ENCODE data around the gene BRIP1.
"Not testable (repeated sequence)": the region's sequence is repeated elsewhere in the genome, so short reads cannot be mapped to it uniquely, and the experiment has no call there.

The BRIP1 gene

DNA sequence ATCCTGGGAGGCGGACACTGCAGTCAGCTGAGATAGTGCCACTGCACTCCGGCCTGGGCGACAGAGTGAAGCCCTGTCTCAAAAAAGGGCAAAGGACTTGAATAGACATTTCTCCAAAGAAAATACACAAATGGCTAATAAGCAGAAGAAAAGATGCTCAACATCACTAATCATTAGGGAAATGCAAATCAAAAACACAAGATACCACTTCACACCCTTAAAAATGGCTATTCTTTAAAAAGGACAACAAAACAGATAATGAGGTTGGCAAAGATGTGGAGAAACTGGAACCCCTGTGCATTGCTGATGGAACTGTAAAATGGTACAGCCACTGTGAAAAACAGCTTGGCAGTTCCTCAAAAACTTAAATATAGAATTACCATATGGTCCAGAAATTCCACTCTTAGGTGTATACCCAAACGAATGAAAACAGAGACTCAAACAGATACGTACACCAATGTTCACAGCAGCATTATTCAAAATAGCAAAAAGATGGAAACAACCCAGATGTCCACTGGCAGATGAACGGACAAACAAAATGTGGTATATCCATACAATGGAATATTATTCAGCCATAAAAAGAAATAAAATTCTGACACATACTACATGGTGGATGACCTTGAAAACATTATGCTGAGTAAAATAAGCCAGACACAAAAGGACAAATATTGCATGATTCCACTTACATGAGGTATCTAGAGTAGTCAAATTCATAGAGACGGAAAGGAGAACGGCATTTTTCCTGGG is 35.5 kb downstream of the BRIP1 start:
- no peak for DNase-seq (ENCODE audit: low spot score)

DNA sequence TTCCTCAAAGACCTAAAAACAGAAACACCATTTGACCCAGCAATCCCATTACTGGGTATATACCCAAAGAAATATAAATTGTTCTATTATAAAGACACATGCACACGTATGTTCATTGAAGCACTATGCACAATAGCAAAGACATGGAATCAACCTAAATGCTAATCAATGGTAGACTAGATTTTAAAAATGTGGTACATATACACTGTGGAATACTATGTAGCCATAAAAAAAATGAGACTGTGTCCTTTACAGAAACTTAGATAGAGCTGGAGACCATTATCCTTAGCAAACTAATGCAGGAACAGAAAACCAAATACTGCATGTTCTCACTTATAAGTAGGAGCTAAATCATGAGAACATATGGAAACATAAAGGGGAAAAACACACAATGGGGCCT is 36.5 kb downstream of the BRIP1 start:
- DNase-seq (ENCODE audit: low spot score) = not testable (repeated sequence)

DNA sequence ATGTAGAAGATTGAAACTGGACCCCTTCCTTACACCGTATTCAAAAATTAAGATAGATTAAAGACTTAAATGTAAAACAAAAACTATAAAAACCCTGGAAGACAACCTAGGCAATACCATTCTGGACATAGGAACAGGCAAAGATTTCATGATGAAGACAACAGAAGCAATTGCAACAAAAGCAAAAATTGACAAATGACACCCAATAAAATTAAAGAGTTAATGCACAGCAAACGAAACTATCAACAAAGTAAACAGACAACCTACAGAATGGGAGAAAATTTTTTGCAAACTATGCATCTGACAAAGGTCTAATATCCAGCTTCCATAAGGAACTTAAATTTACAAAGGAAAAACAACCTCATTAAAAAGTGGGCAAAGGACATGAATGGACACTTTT is 37.1 kb downstream of the BRIP1 start:
- not testable (repeated sequence) for DNase-seq (ENCODE audit: low spot score)

DNA sequence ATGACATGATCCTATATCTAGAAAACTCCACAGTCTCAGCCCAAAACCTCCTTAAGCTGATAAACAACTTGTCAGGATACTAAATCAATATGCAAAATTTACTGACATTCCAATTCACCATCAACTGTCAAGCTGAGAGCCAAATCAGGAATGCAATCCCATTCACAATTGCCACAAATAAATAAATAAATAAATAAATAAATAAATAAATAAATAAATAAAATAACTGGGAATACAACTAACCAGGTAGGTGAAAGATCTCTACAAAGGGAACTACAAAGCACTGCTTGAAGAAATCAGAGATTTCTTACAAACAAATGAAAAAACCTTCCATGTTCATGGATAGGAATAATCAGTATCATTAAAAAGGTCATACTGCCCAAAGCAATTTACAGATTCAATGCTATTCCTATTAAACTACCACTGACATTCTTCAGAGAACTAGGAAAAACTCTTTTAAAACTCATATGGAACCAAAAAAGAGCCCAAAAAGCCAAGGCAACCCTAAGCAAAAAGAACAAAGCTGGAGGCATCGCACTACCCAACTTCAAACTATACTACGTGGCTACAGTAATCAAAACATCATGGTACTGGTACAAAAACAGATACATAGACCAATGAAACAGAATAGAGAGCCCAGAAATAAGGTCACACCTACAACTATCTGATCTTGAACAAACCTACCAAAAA is 37.7 kb downstream of the BRIP1 start:
- no peak for DNase-seq (ENCODE audit: low spot score)

DNA sequence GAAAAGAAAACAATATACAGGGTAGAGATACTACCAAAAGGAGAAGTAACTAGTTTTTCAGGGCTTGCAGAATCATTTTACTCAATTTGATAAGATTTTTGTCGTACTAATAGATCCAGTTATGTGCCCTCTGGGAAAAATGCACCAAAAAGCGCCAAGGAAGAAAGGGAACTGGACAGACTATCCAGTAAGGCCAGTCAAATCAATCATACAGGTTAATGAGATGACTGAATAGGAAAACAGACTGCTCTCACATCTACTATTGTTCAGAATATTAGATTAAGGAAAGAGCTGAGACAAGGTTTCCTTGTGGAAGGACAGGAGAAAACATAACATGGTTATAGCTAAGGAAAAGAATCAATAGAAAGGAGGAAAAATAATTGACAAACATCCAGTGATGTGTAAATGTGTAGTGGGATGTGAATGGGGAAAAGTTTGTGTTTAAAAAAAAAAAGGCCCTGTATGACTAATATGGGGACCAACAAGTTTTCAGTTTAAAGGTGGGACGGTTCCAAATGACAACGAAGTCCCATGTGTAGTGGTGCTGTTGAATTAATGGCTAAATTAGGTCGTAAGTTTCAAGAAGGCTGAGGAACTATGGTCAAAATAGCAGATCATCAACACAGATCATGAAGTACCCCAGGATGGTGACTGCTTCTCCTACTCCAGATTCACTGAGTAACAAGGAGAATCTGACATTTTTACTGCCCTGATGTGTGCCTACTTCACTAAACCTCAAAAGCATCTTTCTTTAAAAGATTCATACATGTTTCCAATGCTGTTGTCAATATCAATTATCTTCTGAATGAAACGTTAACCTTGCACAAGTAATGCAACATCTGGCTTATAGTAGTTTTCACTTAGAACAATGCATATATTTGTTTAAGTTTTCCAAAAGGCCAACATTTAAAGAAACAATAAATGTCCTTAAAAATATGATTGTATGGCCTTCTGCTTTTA is 40.7 kb downstream of the BRIP1 start:
- DNase-seq (ENCODE audit: low spot score) = no peak

DNA sequence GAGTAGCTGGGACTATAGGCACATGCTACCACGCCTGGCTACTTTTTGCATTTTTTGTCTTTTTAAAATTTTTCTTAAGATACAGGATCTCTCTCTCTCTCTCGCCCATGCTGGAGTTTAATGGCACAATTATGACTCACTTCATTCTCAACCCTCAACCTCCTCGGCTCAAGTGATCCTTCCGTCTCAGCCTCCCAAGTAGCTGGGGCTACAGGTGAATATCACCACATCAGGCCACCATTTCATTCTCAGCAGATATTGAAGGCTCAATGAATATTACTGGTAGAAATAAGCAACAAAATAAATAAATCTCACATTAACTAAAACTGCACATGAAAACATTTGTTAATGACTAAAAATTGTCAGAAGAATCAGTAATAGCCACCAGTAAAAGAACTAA is 41.7 kb downstream of the BRIP1 start:
- DNase-seq (ENCODE audit: low spot score) = no peak

DNA sequence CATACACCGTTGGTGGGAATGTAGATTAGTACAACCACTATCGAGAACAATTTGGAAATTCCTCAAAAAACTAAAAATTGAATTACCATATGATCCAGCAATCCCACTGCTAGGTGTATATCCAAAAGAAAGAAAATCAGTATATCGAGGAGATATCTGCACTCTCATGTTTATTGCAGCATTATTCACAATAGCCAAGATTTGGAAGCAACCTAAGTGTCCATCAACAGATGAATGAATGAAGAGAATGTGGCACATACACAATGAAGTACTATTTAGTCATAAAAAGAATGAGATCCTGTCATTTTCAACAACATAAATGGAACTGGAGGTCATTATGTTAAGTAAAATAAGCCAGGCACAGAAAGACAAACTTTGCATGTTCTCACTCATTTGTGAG is 44.1 kb downstream of the BRIP1 start:
- not testable (repeated sequence) for DNase-seq (ENCODE audit: low spot score)

DNA sequence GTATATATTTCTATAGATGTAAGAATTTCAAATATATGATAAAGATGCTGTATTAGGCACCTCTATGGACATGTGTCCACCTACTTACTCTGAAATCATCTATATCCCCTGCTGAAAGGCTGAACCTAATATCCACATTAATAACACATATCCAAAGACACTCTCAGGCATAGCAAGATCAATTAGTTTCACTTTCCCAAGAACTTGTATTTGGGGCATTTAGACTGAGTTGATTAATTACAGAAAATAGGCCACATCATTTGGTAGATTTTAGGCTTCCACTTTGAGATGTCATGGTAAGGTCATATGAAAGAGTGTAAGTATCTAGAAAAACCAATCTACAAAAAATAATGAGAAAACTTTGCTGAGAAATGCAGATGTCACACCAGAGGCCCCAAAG is 45.1 kb downstream of the BRIP1 start:
- no peak for DNase-seq (ENCODE audit: low spot score)

DNA sequence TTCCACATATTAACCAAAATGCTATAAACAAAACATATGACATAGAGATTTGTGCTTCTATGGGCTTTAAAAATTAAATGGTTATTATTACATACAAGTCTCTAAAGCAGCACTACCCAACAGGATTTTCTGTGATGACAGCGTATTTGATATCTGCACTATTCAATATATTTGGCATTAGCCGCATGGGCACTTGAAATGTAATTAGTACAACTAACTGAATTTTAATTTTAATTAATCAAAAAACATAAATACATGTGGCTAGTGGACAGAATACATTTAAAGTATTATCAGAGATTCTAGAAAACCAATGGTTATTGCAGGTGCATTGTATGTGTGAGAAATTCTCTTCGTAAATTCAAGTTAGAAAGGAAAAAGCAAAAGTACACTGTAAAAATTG is 45.9 kb downstream of the BRIP1 start:
- no peak for DNase-seq (ENCODE audit: low spot score)

DNA sequence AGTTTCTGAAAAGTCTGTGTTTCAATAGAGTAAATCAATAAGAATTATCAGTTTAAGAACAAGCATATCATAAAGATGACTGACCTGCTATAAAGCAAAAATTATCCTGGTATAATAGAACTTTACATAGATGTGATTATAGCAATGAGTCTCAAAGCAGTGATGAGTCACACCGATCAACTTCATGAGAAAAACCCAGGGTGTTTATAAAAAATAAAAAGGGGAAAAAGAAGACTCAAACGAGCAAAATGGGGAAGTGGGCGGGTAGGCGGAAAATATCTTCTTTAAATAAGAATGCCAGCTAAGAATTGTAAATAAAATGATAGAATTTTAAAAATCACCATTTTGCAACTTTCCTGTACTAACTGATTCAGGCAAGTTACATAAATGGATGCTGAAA is 46.8 kb downstream of the BRIP1 start:
- no peak for DNase-seq (ENCODE audit: low spot score)

DNA sequence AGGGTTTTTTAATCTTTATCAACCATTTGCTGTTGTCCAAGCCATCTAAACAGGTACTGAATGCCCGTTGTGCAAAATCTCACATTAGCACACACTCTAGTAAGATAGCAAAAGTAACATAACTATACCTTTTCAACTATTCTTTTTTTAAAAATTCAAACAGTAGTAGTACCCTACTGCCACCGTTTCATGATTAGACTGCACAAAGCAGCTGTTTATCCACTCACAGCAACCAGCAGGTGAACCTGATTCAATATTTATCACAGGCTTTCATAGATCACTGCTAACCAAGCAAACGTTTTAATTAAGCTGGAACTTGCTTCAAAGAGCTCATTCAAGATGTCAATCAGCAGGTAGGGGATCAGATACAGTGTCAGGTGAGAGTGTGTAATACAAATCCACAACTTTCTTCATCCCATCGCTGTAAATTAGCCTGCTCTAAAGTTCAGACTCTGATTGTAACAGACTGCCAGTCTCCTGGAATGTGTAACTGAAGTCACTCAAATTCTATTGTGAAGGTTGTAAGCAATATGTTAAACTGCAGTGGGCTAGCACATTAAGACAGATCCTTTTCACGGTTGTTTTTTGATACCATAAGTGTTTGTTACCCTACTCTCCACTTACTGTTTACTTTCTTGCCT is 47.3 kb downstream of the BRIP1 start:
- DNase-seq (ENCODE audit: low spot score) = no peak

DNA sequence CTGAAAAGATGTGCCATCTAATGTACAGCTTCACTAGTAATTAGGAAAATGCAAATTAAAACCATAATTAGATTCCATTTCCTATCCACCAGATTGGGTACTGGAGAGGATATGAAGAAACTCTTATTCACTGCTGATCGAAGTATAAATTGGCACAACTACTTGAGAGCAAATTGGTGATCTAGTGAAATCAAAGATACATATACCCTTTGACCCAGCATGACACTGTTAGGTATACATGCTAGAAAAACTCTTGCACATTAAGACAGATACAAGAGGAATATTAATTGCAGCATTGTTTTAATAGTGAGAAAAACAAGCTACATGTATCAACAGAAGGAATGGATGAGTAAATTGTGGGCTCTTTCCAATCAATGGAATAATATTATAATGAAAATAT is 48.8 kb downstream of the BRIP1 start:
- no peak for DNase-seq (ENCODE audit: low spot score)

DNA sequence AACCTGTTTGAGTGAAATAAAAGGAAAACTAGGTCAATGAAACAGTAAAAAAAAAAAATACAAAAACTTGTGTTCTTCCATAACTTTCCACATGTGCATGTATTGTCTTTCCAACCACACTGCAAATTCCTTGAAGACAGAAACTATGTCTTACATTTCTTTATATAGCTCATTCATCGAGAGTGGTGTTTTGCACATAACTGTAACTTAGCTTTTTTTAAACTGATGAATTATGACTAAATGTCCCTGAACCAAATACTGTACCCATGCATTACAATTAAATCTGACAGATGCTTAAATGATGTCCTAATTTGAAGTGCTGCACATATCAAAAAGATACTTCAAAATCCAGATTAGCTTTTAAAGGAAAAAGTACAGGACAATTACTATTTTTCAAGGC is 50.1 kb downstream of the BRIP1 start:
- DNase-seq (ENCODE audit: low spot score) = no peak

DNA sequence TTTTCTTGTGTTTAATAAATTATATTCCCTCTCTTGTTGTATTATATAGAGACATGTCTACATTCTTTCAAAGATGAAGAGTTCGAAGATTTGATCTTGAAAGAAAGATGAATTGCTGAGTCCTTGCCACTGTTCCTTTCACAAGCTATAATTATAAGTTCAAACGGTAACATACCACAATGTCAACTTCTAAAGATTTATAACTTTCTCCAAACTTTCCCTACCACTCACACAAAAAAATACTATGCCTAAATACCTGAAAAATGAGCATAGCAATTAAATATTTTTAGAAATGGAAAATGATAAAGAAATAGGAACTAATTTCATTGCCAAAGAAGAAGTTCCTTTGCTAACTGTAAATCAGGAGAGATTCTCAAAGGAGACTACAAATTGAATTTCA is 50.6 kb downstream of the BRIP1 start:
- no peak for DNase-seq (ENCODE audit: low spot score)

DNA sequence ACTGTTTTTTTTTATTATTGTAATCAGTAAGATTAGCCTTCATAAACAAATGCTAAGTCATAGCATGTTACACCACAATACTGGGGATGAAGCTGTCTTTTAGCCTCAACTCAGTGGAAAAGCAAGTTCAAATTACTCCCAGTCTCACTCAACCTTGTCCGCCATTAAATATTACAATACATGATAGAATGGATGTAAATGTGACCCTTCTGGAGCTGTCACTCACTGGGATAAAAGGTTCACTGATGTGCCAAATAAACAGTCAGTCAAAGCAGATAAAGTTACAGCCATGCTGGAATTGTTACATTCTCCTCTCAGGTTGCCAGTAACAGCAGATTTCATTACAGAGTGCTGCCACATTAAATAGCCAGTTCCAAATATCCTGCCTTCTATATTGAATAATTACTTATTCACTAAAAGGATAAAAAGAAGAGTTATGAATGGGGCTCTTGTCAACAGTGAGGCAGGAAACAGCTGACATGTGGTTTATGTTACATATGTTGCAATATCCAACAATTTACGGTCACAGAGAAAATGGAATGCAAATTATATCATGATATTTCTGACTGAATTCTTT is 53.4 kb downstream of the BRIP1 start:
- no peak for DNase-seq (ENCODE audit: low spot score)

DNA sequence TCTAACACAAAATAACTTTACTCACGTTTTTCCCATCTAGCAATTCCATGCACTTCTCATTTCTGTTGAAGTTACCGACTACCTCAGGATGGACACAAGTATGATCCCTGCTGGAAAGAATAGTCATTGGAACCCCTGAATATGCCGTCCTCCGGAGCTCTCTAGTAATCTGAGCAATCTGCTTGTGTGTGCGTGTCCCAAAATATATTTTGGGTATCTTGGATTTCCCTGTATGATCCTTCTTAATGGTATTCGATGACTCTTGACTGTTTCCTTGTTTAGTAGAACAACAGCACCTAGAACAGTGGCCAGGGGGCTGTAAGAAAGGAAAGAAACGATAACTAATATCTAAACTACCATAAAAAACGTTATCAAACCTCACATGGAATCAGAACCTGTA is 54.9 kb downstream of the BRIP1 start:
- DNase-seq (ENCODE audit: low spot score) = no peak

DNA sequence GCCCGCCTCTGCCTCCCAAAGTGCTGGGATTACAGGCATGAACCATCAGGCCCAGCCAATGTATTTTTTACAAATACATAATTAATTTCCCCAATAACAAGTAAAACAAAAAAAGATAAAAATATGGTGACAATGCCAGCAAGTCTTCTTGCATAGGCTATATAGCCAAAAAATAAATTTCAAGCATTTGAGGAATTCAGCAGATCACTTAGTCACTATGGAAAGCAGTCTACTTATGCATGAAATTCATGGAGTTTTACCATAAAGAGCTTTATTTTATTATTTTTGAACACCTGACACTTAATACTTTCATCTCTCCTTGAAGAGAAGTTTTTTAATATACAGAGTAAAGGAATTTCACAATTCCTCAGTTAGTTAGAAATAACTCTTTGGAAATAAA is 56.4 kb downstream of the BRIP1 start:
- no peak for DNase-seq (ENCODE audit: low spot score)

DNA sequence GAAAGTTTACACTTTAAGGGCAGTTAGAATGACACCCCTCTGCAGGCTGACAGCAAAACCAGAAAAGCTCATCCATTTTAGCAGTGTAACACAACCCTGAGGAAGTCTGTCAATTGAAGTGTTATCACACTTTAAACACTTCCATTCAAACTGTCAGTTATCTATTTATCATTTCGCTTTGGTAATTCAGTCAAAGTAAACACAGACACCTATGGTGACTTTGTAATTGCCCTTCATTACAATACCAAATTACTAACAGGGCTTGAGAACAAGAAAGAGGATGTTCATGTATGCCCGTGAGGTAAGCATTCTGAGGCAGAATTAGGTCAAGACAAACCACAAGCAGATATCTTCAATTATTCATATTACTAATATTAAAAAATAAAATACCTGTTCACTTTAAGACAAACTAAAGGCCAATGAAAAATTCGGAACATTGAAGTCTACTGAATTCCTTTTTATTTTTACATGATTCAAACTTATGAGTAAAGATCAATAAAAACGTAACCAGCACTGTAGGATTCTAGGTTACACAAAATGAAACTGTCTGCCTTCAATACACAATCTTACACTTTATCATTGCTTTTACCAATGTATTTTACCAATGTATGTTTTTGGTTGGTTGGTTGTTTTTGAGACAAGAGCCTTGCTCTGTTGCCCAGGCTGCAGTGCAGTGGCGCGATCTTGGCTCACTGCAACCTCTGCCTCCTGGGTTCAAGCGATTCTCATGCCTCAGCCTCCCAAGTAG is 57.1 kb downstream of the BRIP1 start:
- DNase-seq (ENCODE audit: low spot score) = no peak

DNA sequence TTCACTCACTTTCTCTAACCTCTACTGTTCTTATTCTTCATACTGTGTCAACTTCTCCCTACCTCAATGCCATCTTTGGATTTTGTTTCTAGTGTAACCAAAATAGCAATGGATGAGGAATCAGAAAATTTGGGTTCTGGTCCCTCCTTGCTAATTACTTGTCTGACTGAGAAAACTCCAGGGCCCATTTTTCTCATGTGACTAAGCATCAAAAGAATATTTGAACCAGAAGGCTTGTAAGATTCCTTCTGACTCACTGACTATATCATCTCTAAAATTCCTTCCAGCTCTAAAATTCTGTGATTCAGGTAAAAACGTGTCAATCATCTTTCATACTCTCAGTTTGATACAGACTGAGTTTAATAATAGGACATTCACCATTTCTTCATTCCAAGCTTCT is 57.9 kb downstream of the BRIP1 start:
- DNase-seq (ENCODE audit: low spot score) = no peak

DNA sequence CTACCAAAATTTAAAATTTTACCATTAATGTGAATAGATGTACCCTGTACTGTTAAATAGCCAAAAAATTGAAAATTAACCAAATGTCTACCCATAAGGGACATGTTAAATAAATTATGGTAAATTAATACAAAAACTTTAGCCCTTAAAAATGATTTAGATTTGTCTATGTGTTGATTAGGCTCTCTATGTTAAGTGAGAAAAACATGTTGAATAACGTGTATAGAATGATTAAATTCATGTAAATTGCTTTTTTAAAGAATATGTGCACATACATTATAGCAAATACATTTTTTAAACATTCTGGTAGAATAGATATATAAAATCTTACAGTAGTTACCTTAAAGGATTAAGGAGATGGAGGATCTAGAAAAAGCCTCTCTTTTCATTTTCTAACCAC is 59.5 kb downstream of the BRIP1 start:
- DNase-seq (ENCODE audit: low spot score) = no peak

DNA sequence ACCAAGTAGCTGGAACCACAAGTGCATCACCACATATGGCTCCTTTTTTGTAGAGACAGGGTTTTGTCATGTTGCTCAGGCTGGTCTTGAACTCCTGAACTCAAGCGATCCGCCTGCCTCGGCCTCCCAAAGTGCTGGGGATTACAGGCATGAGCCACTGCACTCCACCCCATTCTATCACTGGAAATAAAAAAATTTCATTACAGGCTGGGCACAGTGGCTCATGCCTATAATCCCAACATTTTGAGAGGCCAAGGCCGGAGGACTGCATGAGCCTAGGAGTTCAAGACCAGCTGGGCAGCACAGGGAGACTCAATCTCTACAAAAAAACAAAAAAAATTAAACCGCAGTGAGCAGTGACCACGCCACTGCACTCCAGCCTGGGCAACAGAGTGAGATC is 60.1 kb downstream of the BRIP1 start:
- DNase-seq (ENCODE audit: low spot score) = no peak
